ENCODE data around the gene PDLIM5.

GRCh38 chr4:94508296-94508695 is 56.6 kb downstream of the PDLIM5 start:
- TF ChIP-seq, protein P1, sequence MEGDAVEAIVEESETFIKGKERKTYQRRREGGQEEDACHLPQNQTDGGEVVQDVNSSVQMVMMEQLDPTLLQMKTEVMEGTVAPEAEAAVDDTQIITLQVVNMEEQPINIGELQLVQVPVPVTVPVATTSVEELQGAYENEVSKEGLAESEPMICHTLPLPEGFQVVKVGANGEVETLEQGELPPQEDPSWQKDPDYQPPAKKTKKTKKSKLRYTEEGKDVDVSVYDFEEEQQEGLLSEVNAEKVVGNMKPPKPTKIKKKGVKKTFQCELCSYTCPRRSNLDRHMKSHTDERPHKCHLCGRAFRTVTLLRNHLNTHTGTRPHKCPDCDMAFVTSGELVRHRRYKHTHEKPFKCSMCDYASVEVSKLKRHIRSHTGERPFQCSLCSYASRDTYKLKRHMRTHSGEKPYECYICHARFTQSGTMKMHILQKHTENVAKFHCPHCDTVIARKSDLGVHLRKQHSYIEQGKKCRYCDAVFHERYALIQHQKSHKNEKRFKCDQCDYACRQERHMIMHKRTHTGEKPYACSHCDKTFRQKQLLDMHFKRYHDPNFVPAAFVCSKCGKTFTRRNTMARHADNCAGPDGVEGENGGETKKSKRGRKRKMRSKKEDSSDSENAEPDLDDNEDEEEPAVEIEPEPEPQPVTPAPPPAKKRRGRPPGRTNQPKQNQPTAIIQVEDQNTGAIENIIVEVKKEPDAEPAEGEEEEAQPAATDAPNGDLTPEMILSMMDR (IDR thresholded peaks at IDR 0.05; ENCODE audit: low read depth, low read length, poor library complexity, severe bottlenecking): no peak
- no peak for TF ChIP-seq EZH2phosphoT487 (IDR thresholded peaks at IDR 0.05; ENCODE audit: borderline replicate concordance, low read length)
